Measurements from ENCODE around the gene GNPAT.

DNA sequence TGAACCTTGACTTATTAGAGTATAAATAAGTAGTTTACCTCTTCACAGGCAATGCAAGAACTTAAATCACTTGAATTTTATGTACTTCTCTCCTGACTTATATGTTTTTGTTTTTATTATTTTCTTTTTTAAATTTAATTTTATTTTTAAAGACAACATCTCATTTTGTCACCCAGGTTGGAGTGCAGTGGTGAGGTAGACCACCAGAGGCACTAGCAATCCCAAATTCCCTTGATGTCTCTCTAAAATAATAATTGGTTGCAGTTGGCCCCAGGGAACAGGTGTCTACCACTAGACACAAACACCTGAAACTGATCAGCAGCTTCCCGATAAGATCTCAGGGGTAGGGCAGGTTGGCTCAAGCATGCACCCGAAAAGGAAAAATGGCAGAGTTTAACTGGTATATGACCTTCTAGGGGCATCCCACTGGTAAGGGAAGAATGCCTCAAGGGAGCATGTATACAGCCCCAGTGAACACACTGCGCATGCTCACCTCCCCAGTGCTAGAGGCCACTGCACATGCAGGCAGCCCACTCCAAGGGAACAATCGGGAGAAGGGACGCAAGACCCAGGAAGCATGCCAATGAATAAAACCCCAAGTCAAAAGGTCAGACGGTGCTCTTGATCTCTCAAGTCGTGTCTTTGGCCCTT is 82.0 kb downstream of the GNPAT start:
- TF ChIP-seq EZH2 (IDR thresholded peaks at IDR 0.05; ENCODE audit: insufficient read depth, poor library complexity, severe bottlenecking), result no peak
- TF ChIP-seq EZH2phosphoT487 (IDR thresholded peaks at IDR 0.05; ENCODE audit: insufficient read depth, low read depth), result no peak
